Measurements from ENCODE around the gene RGS7. TPM values are rescaled to one million over a fixed set of nuclear protein-coding genes. Genes with fewer than 3 reads are reported as not detected.

Gene RGS7
- total RNA-seq, 1 experiment from 2014 or later: 1.0 TPM

- no peaks in the 10 kb centered on the region for H3K9me3 Mint-ChIP-seq (ENCODE audit: low read depth, unreplicated experiment)
- no peak overlapping the region for H3K27ac Mint-ChIP-seq (ENCODE audit: unreplicated experiment)
- H3K4me1 Mint-ChIP-seq (ENCODE audit: low read depth, unreplicated experiment): peaks cover 49% of the 10 kb centered on the region
- DNase-seq: no peak
- CTCF ChIA-PET: no interaction called here
- BruUV-seq (replicated peaks): no TSS peak
- H3K27me3 Mint-ChIP-seq (ENCODE audit: unreplicated experiment): no peaks in the 10 kb centered on the region
- intact Hi-C loops (cut with micrococcal nuclease; ENCODE audit: unreplicated experiment): loop anchor here (10.0 kb wide), 1 partner anchor 239 kb away; no protein-coding TSS in a partner anchor
- peaks cover 5% of the 10 kb centered on the region for H3K36me3 Mint-ChIP-seq (ENCODE audit: insufficient read depth, unreplicated experiment)
- no peak overlapping the region for H3K4me3 Mint-ChIP-seq (ENCODE audit: low read depth, unreplicated experiment)
- TF ChIP-seq, protein P1, sequence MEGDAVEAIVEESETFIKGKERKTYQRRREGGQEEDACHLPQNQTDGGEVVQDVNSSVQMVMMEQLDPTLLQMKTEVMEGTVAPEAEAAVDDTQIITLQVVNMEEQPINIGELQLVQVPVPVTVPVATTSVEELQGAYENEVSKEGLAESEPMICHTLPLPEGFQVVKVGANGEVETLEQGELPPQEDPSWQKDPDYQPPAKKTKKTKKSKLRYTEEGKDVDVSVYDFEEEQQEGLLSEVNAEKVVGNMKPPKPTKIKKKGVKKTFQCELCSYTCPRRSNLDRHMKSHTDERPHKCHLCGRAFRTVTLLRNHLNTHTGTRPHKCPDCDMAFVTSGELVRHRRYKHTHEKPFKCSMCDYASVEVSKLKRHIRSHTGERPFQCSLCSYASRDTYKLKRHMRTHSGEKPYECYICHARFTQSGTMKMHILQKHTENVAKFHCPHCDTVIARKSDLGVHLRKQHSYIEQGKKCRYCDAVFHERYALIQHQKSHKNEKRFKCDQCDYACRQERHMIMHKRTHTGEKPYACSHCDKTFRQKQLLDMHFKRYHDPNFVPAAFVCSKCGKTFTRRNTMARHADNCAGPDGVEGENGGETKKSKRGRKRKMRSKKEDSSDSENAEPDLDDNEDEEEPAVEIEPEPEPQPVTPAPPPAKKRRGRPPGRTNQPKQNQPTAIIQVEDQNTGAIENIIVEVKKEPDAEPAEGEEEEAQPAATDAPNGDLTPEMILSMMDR (IDR thresholded peaks at IDR 0.05; ENCODE audit: unreplicated experiment): no peak
Observed at GRCh38 chr1:241203817-241204216, 153.2 kb downstream of the RGS7 start.

DNA sequence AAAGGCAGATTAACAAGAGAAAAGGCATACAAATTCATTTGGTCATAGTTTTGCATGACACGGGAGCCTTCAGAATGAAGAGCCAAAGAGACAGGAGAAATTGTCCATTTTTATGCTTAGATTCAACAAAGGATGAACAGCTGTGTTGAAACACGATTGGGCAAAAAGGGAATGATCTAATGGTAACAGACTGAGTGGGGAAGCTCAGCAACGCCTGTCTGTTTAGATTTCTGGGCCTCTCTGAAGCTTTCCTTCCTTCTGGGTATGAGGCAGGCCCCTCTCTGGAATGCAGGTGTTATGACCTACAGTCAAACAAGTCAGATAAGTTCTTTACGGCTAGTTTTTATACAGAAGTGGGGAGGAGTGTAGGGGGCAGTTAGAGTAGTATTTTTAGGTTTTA lies 154.6 kb downstream of the RGS7 start:
- Mint-ChIP-seq H3K36me3 (ENCODE audit: insufficient read depth, unreplicated experiment) (peaks cover 5% of the 10 kb centered on the region), H3K9me3 (ENCODE audit: low read depth, unreplicated experiment) (no peaks in the 10 kb centered on the region), H3K4me1 (ENCODE audit: low read depth, unreplicated experiment) (peaks cover 38% of the 10 kb centered on the region), H3K27ac (ENCODE audit: unreplicated experiment) (peak overlapping the region; percentile 81), H3K4me3 (ENCODE audit: low read depth, unreplicated experiment) (peak overlapping the region; percentile 29), H3K27me3 (ENCODE audit: unreplicated experiment) (no peaks in the 10 kb centered on the region)
- BruUV-seq (replicated peaks): no TSS peak
- TF ChIP-seq, protein P1 (IDR thresholded peaks at IDR 0.05; ENCODE audit: unreplicated experiment): no peak
- intact Hi-C loops (cut with micrococcal nuclease; ENCODE audit: unreplicated experiment): loop anchor here (10.0 kb wide), 1 partner anchor 238 kb away; no protein-coding TSS in a partner anchor
- CTCF ChIA-PET: interaction anchor here (0.5 to 1.0 kb wide), 5 partner anchors 11 to 149 kb away, joined by 3 to 4 read pairs (median 4); no protein-coding TSS in a partner anchor
- DNase-seq: peak; percentile 56

DNA sequence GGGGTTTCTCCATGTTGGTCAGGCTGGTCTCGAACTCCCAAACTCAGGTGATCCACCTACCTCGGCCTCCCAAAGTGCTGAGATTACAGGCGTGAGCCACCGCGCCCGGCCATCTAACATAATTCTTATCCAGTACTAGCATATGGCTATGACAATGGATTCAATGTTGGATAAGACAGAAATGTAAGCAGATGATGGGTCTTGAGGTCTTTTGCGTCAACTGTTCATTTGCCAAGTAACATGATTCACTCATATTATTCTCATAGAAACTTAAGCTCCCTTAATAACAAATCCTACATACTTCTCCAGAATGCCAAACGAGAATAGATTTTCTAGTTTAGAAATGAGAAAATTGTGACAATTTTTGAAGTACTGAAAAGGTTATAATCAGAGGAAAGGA lies 170.3 kb downstream of the RGS7 start:
- peaks cover 7% of the 10 kb centered on the region for H3K36me3 Mint-ChIP-seq (ENCODE audit: insufficient read depth, unreplicated experiment)

GRCh38 chr1:241181971-241182370 lies 175.0 kb downstream of the RGS7 start:
- Mint-ChIP-seq H3K4me1 (ENCODE audit: low read depth, unreplicated experiment) (peaks cover 32% of the 10 kb centered on the region), H3K4me3 (ENCODE audit: low read depth, unreplicated experiment) (no peak overlapping the region), H3K9me3 (ENCODE audit: low read depth, unreplicated experiment) (peaks cover 2% of the 10 kb centered on the region), H3K27me3 (ENCODE audit: unreplicated experiment) (no peaks in the 10 kb centered on the region), H3K36me3 (ENCODE audit: insufficient read depth, unreplicated experiment) (no peaks in the 10 kb centered on the region), H3K27ac (ENCODE audit: unreplicated experiment) (no peak overlapping the region)
- CTCF ChIA-PET: interaction anchor here (0.5 to 0.9 kb wide), 4 partner anchors 20 to 45 kb away, joined by 3 to 4 read pairs (median 4); no protein-coding TSS in a partner anchor
- TF ChIP-seq, protein P1 (IDR thresholded peaks at IDR 0.05; ENCODE audit: unreplicated experiment): no peak
- no peak for DNase-seq
- no TSS peak for BruUV-seq (replicated peaks)
- intact Hi-C loops (cut with micrococcal nuclease; ENCODE audit: unreplicated experiment): no loop called here

More for the DNA sequence above, 170.3 kb downstream of the RGS7 start:
- Mint-ChIP-seq H3K27ac (ENCODE audit: unreplicated experiment) (no peak overlapping the region), H3K4me1 (ENCODE audit: low read depth, unreplicated experiment) (peaks cover 34% of the 10 kb centered on the region), H3K4me3 (ENCODE audit: low read depth, unreplicated experiment) (no peak overlapping the region), H3K9me3 (ENCODE audit: low read depth, unreplicated experiment) (no peaks in the 10 kb centered on the region), H3K27me3 (ENCODE audit: unreplicated experiment) (no peaks in the 10 kb centered on the region)
- intact Hi-C loops (cut with micrococcal nuclease; ENCODE audit: unreplicated experiment): no loop called here
- CTCF ChIA-PET: interaction anchor here (1.0 kb wide), 2 partner anchors 30 to 299 kb away, joined by 3 to 5 read pairs; no protein-coding TSS in a partner anchor
- no peak for DNase-seq
- BruUV-seq (replicated peaks): no TSS peak
- TF ChIP-seq, protein P1 (IDR thresholded peaks at IDR 0.05; ENCODE audit: unreplicated experiment): no peak

Measured in Calu3 (cell line).